H1 (cell line): ENCODE results near the gene TOMT. TPM values are rescaled to one million over a fixed set of nuclear protein-coding genes. Genes with fewer than 3 reads are reported as not detected.

ENCODE experiments used
- EZH2 ChIP-seq: fragments of 200-600 bp; sonication (generic); IDR thresholded peaks from 2 replicates; pipeline ENCODE4 v1.7.1; 2012; ENCODE audit warnings: low read depth, mild to moderate bottlenecking, moderate library complexity, low read length, inconsistent platforms; ENCODE audit not compliant: severe bottlenecking
- HDAC6 ChIP-seq: IDR thresholded peaks from one replicate; pipeline ENCODE4 v1.7.1; 2012; ENCODE audit warnings: low read depth, mild to moderate bottlenecking, inconsistent platforms, low read length, moderate library complexity
- JUND ChIP-seq: IDR thresholded peaks from 2 replicates; pipeline ENCODE4 v1.6.1; 2011; ENCODE audit warnings: mild to moderate bottlenecking, improper control_type of control experiment, low read length
- TAF1 ChIP-seq: IDR thresholded peaks from 2 replicates; pipeline ENCODE4 v1.6.1; 2011; ENCODE audit warnings: mild to moderate bottlenecking, low read depth, low read length
- polyA plus RNA-seq, 7 experiments: library from polyadenylated mRNA; depleted of rRNA in 3 of 7; stranded (reverse) in 5 of 7; unstranded in 2 of 7; fragments of >200 nt in 5 of 7; fragments of 200-250 nt in 2 of 7; gene quantifications; 1 replicate in 5 of 7; 2 replicates in 1 of 7; 4 replicates in 1 of 7; pipeline versions ENCODE4 v1.2.1 to v1.2.3, GENCODE V29; 2011 to 2013; ENCODE audit warnings: missing spikeins in 2 of 7, mixed read lengths in 2 of 7
- total RNA-seq: library from RNA; stranded (reverse); fragmentation: NEBNext Ultra II Directional; extraction: Animal tissue kit (Norgen Biotek cat#: 25700); gene quantifications from 2 replicates; pipeline ENCODE4 v1.2.1, GENCODE V29; 2021

TOMT gene
- total and polyA plus RNA-seq, 2 of the 8 experiments (the other 6 are each of a cell fraction or from before 2014, with no cell fraction given) = 0.11 TPM; not detected in 1

- TF ChIP-seq EZH2 (no peak), HDAC6 (no peak), JUND (no peak), TAF1 (no peak)
- TF ChIP-seq, all 59 proteins: peak for 0
Observed at GRCh38 chr11:72124046-72124445, 18.3 kb downstream of the TOMT start (continued).
